Sigmoid colon (tissue), 4 donors: Measurements from ENCODE around the gene DAPK1.

Experiments used
- EP300 ChIP-seq, 4 donors: sonication (generic); formaldehyde crosslinking; IDR thresholded peaks; one replicate each; pipeline ENCODE4 v1.6.1; 2017; ENCODE audit warnings: antibody characterized with exemption in 4 of 4
- POLR2A ChIP-seq, 2 donors: fragments of 450-650 bp; IDR thresholded peaks; one replicate each; pipeline ENCODE4 v1.6.1; 2016; ENCODE audit warnings: antibody characterized with exemption in 2 of 2, mild to moderate bottlenecking in 2 of 2, moderate library complexity in 2 of 2
- TF ChIP-seq, protein P1 (sequence below), 4 experiments: fragments of 450-650 bp in 3 of 4; fragments of 200-600 bp in 1 of 4; IDR thresholded peaks; one replicate each; pipeline ENCODE4 v1.5.1; 2016 to 2019; ENCODE audit warnings: antibody characterized with exemption in 4 of 4, mild to moderate bottlenecking in 3 of 4, moderate library complexity in 2 of 4

- TF ChIP-seq, protein P1, sequence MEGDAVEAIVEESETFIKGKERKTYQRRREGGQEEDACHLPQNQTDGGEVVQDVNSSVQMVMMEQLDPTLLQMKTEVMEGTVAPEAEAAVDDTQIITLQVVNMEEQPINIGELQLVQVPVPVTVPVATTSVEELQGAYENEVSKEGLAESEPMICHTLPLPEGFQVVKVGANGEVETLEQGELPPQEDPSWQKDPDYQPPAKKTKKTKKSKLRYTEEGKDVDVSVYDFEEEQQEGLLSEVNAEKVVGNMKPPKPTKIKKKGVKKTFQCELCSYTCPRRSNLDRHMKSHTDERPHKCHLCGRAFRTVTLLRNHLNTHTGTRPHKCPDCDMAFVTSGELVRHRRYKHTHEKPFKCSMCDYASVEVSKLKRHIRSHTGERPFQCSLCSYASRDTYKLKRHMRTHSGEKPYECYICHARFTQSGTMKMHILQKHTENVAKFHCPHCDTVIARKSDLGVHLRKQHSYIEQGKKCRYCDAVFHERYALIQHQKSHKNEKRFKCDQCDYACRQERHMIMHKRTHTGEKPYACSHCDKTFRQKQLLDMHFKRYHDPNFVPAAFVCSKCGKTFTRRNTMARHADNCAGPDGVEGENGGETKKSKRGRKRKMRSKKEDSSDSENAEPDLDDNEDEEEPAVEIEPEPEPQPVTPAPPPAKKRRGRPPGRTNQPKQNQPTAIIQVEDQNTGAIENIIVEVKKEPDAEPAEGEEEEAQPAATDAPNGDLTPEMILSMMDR (IDR thresholded peaks at IDR 0.05), result no peak
- no peak for TF ChIP-seq POLR2A (IDR thresholded peaks at IDR 0.05)
- TF ChIP-seq EP300 (IDR thresholded peaks at IDR 0.05), result no peak
Measured at GRCh38 chr9:87741326-87741725, 243.7 kb downstream of the DAPK1 start.
